GM18498 (cell line): ENCODE measurements around the gene NKAIN1.
A peak's percentile ranks its signal among the peaks of the same experiment; 100 is the strongest.
"Not testable (repeated sequence)": the region's sequence is repeated elsewhere in the genome, so short reads cannot be mapped to it uniquely, and the experiment has no call there.

ENCODE experiments used
- ATAC-seq: cut with Tn5 transposase; IDR thresholded peaks from one replicate; pipeline ENCODE4 v1.9.1; 2021; ENCODE audit warnings: mild to moderate bottlenecking, moderate library complexity; ENCODE audit not compliant: unreplicated experiment

The NKAIN1 gene

GRCh38 chr1:31154632-31155215 lies 85.0 kb downstream of the NKAIN1 start:
- peak; percentile 56 for ATAC-seq

GRCh38 chr1:31154000-31154631 lies 85.6 kb downstream of the NKAIN1 start:
- no peak for ATAC-seq

GRCh38 chr1:31153423-31153822 lies 86.3 kb downstream of the NKAIN1 start:
- ATAC-seq, result no peak

GRCh38 chr1:31152181-31152795 lies 87.4 kb downstream of the NKAIN1 start:
- no peak for ATAC-seq

- no peak for ATAC-seq
Observed at GRCh38 chr1:31151402-31151801, 88.3 kb downstream of the NKAIN1 start.

- ATAC-seq, result no peak
Observed at GRCh38 chr1:31148409-31148808, 91.3 kb downstream of the NKAIN1 start.

- ATAC-seq, result no peak
Observed at GRCh38 chr1:31145648-31146047, 94.0 kb downstream of the NKAIN1 start.

GRCh38 chr1:31144442-31144841 lies 95.2 kb downstream of the NKAIN1 start:
- no peak for ATAC-seq

- no peak for ATAC-seq
Observed at GRCh38 chr1:31143455-31143854, 96.2 kb downstream of the NKAIN1 start.

- no peak for ATAC-seq
Observed at GRCh38 chr1:31142406-31142805, 97.3 kb downstream of the NKAIN1 start.

- ATAC-seq, result no peak
Observed at GRCh38 chr1:31140299-31140698, 99.4 kb downstream of the NKAIN1 start.

GRCh38 chr1:31138797-31139521 lies 100.7 kb downstream of the NKAIN1 start:
- not testable (repeated sequence) for ATAC-seq

- not testable (repeated sequence) for ATAC-seq
Observed at GRCh38 chr1:31137873-31138272, 101.8 kb downstream of the NKAIN1 start.

GRCh38 chr1:31135973-31136600 lies 103.6 kb downstream of the NKAIN1 start:
- no peak for ATAC-seq

- ATAC-seq, result no peak
Observed at GRCh38 chr1:31133368-31133767, 106.3 kb downstream of the NKAIN1 start.
